ENCODE measurements around the gene ERGIC1.

ERGIC1 gene

DNA sequence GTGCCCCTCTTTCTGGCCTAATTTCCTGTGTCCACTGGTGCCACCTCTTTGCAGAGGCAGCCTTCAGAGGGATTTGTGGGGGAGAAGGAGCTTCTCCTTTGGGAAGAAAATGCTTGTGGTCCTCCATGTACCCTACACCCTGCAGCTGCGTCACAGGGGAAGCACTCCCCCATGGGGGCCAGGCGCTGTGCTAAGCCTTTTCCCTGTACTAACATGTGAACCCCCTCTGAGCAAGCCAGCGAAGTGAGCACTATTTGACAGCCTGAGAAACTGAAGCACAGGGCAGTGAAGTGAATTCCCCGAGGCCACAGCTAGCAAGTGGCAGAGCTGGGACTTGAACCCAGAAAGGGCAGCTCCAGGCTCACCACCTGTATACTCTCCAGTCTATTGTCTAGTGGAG lies 32.3 kb downstream of the ERGIC1 start:
- no peak for DNase-seq (ENCODE audit: low spot score)

DNA sequence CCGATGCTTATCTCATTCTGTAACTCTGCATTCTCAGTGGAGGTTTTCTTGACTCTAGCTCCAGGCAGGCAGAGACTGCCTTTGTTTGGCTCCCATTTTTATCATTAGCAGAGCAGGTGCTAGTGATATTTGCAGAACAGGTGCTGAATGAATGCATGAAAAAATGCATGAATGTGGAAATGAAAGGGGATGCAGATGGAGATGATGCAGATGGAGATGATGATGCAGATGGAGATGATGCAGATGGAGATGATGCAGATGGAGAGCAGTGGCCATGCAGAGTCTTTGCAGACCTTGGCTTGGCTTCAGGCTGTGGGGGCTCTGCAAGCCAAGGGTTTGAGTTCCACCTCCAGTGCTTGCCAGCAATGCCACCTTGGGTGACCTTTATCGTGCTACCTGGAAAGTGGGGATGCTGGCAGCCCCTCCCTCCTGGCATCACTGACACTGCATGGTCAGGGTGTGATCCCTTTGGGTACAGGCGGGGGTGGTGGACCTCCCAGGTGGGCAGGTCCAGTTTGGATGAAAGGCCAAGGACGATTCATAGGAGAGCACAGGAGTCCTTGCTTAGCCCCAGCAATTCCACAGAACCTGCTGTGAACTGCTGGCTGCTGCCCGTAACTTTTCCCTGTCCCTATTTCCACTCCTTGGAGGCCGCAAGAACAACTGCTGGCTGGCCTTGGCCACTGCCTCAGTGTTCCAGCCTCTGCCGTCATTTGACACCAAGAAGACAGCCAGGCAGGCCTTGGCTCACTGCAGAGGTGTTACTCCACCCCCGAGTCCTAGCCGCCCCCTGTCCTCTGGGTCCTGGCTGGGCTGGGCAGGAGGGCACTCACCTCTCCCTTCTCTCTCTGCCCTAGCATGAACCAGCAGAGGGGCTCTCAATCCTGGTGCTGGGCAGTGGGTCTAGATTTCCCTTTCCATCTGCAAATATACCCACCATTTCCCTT lies 33.0 kb downstream of the ERGIC1 start:
- DNase-seq (ENCODE audit: low spot score), result no peak

DNA sequence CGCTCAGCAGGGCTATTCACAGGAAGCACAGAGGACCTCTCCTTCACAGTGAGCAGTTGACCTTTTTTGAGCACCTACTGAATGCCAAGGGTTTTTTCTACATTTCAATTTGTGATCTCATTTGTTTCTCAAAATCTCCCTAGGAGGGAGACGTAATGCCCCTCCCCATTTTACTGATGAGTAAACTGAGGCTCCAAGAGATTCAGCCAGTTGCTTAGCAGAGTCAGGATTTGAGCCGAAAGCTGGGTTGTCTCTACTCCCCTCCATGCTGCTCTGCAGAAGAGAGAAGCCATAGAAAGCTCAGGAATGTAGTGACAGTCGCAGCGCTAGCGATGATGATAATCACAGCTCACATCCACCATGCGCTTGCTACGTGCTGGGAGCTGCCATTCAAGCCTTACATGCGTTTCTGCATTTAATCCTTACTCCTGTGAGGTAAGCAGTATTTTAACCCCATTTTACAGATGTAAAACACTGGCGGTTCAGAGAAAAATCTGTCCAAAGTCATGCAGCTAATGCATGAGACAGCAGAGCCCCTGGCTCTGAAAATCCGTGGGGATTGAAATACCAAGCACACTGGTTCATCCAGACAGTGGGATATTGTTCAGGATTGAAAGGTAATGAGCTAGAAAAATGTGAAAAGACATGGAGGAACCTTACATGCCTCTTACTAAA lies 33.8 kb downstream of the ERGIC1 start:
- DNase-seq (ENCODE audit: low spot score), result no peak

DNA sequence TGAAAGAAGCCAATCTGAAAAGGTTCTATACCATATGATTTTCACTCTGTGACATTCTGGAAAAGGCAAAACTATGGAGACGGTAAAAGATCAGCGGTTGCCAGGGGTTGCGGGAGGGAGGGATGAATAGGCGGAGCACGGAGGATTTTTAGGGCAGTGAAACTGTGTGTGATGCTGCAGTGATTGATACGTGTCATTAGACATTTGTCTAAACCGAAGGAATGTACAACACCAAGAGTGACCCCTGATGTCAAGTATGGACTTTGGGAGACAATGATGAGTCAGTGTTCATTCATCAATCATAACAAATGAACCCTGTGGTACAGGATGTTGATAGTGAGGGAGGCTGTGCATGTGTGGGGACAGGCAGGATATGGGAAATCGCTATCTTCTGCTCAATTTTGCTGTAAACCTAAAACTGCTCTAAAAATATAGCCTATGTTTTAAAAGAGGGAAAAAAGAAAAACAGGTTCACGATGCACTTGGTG lies 34.4 kb downstream of the ERGIC1 start:
- peak; percentile 89 for DNase-seq (ENCODE audit: low spot score)

DNA sequence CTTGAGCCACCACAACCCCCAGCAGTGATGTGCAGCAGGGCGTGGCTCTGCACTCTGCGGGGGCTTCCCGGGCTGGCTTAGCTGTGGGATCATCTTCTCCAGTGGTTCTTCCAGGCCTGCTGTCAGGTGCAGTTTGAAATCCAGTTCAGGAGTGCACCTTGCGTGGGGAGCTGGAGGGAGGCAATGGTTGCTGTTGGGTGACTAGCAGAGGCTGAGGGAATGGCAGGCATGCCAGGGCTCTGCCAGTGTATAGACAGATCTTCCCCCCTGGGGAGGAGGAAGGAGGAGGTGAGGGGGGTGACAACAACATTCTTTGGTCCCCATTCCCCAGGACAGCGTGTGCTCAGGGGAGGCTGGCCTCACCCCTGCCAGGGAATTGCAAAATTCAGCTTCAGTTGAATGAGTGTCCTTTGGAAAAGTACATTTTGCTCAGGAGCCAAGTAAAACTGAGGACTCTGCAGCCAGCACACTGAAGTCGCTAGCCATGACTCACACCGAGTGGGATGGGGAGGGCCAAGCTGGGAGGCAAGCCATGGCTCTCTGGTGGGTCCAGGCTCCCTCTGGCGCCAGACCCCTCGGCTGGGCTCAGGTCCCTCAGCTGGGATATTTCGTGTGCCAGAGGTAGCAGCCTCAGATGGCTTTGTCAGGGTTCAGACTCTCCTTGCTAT lies 35.0 kb downstream of the ERGIC1 start:
- peak; percentile 77 for DNase-seq (ENCODE audit: low spot score)

DNA sequence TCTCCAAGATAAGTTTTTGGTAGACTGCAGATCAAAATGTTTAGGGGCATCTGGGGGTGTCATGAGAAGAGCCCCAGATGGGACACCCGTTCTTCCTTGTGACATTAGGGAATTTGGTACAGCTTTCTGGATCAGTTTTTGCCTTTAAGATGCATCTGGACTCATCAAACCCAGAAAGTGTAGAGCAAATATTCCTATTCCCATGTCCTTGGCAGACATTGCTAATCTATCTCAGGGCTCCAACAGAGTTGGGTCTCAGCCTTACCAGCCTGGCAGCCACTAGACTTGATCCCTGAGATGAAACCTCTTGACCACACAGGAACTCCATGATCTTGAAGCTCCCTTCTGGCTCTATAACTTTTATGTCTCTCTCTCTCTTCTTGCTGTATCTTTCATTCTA lies 35.6 kb downstream of the ERGIC1 start:
- DNase-seq (ENCODE audit: low spot score), result no peak

DNA sequence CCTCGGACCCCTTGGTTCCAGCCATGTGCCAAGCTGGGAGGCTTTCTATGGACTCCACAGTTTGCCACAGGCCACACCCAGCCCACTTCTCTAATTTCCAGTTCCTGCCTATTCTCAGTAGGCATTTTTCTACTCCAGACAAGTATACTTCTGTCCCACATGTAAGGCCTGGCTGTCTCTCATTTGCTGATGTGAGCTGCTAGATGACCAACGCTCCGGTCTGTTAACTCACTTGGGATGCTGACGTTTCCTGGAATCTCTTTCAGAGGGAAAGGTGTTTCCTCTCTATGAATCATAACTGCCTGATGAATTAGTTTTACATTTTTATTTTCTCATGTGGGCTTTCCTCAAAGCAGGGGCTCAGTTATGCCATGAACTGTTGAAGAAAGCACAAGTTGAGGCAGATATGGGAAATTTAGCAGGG lies 36.3 kb downstream of the ERGIC1 start:
- DNase-seq (ENCODE audit: low spot score), result peak; percentile 98

DNA sequence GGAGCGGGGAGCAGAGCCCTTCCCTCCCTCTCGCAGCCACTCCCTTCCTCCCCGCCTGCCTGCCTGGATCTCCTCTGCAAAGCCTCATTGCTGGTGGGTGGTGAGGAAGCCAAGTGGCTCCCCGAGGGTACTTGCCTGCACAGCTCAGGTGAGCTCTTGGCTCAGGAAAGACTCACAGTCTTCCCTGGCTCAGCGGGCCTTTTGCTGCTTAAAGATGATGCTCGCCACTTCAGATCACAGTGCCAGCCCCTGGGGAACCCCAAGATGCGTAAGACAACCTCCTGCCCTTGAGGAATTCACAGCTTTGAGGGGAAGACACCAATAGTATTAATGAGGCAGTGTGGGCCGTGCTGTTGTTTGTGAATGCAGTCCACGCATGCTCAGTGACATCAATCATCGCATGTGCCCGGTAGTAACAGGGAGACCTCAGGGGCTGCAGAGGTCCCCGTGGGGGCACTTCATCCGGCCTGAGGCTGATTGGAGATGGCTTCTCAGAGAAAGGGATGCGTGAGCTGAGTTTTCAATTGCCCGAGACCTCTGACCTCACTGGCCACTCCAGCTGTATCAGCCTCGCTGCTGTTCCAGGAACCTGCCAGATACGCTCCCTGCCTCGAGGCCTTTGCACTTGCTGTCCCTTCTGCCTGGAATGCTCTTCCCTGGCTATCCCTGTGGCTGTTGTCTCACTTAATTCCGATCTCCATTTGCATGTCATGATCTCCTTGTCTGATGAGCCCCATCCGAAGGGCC lies 36.8 kb downstream of the ERGIC1 start:
- peak; percentile 49 for DNase-seq (ENCODE audit: low spot score)

DNA sequence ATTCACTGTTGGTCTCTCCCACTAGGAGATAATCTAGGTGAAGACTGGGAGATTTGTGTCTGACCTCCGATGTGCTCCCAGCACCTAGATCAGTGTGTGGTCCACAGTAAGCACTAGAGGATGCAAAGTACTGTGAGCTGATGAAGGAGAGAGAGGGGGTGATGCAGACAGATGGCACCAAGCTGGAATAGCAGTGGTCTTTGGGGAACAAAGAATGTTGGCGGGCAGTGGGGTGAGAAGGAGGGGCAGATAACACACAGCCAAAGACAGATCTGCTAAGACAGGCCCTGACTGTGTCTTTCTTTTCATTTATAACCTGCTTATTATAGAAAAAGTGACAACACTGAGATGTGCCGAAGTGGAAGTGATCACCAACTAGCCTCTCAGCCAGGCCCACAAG lies 37.5 kb downstream of the ERGIC1 start:
- no peak for DNase-seq (ENCODE audit: low spot score)

DNA sequence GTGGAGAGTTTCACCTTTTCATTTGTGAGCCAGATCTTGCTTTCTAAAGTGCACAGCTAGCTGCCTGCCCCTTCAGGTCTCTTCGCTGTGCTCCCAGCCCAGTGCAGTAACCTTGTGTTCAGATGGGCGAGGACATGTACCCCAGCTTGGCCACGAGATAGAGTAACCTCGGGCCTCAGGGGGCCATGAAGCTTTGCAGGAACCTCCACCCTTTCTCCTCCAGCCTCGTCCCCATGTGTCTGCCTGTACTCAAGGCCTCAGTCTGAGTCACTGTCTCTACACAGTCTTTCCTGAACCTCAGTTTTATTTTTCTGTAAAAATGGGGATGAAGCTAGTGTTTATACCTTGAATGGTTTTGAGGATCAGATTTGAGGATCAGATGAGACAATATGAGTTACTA lies 37.9 kb downstream of the ERGIC1 start:
- DNase-seq (ENCODE audit: low spot score), result no peak

DNA sequence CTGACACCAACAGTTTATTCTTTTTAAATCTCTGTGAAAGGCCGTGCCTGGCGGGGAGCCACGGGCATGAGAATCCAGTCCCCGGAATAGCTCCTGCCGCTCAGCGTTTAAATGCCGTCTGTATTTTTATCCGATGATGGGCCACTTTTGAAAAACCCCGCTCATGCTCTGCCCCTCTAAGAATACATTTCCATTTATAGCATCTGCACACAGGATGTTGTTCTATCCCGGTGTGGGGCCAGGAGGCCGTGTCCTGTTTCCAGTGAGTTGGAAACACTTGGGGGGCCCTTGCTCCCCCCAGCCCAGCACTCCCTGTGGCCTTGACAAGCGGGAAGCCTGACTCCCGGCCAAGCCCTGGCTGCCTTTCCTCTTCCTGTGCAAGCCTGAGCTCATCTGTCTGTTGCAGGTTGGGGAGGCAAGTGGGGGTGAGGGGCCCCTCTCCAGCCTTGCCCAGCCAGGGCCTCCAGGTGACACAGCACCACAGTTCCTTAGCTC lies 39.0 kb downstream of the ERGIC1 start:
- DNase-seq (ENCODE audit: low spot score), result peak; percentile 92

DNA sequence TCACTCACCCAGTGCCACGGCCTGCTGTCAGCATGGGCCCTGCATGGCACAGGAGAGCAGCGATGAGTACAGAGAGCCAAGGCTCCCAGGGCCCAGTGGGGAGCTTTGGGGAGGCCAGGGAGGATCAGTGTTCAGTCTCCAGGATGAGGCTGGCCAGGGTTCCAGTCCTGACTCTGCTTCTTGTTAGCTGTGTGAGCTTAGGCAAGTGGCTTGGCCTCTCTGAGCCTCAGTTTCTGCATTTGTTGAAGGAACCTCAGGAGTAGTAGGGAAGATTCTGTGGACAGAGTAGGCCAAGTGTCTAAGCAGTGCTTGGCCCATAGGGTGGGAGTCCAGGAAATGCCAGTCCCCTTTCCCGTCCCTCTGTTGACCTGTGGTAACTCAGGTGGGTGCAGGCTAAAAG lies 39.5 kb downstream of the ERGIC1 start:
- no peak for DNase-seq (ENCODE audit: low spot score)

DNA sequence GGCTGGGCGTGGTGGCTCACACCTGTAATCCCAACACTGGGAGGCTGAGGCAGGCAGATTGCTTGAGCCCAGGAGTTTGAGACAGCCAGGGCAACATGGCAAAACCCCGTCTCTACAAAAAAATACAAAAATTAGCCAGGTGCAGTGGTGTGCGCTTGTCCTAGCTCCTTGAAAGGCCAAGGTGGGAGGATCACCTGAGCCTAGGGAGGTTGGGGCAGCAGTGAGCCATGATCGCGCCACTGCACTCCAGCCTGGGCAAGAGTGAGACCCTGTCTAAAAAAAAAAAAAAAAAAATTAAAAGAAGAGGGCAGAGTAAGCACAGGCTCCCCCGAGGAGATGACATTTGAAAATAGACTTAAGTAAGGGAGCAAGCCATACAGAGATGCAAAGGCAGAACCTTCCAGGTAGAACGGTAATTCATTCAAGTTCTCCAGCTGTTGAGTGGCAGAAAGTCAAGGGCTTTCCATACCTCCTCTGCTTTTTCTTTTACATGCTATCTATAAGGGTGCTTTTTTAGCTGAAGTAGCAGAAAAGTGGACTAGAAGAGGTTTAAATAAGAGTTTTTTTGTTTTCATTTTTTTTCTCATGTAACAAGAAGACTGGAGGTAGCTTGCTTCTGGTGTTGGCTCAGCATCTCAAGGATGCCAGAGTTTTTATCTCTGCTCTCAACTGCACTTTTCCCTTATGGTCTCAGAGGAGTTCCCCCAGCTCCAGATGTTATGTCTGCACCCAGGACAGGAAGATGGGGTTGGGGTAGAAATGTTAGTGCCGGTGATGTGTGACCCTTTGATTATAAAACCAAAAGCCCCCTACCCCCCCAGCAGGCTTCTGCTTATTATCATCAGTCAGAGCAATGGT lies 40.8 kb downstream of the ERGIC1 start:
- DNase-seq (ENCODE audit: low spot score), result no peak

DNA sequence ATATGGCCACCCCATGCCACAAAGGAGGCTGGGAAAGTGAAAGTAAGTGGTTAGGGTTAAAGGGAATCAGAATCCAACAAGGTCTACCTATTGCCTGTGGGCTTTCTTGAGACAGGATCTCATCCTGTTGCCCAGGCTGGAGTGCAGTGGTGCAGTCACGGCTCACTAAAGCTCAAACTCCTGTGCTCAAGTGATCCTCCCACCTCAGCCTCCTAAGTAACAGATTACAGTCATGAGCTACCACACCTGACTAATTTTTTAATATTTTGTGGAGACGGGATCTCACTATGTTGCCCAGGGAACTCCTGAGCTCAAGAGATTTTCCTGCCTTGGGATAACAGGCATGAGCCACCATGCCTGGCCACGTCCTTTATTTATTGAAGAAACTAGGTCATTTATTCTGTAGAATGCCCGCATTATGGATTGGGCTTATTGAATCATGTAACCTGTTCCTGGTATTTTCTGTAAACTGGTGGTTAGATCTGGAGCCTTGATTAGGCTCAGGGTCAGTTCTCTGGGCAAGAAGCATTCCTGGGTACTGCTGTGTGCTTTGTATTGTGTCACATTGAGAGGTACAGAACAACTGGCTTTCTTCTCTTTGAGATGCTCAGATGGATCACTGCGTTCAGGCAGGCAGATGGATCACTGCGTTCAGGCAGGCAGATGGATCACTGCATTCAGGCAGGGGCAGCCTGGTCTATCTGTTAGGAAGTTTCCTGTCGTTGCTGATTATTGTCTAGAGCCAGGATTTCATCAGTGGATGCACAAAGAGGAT lies 41.6 kb downstream of the ERGIC1 start:
- no peak for DNase-seq (ENCODE audit: low spot score)

DNA sequence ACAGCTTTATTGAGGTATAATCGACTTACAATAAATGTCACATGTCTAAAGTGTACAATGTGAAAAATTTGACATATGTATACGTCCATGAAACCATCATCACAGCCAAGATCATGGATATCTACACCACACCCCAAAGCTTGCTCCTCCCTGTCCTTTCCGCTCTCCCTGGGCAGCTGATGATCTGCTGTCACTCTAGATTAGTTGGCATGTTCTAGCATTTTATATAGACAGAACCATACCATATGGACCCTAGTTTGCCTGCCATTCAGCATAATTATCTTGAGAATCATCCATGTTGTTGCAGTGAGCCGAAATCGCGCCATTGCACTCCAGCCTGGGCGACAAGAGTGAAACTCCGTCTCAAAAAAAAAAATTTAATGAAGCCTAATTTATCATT lies 42.5 kb downstream of the ERGIC1 start:
- DNase-seq (ENCODE audit: low spot score), result no peak

DNA sequence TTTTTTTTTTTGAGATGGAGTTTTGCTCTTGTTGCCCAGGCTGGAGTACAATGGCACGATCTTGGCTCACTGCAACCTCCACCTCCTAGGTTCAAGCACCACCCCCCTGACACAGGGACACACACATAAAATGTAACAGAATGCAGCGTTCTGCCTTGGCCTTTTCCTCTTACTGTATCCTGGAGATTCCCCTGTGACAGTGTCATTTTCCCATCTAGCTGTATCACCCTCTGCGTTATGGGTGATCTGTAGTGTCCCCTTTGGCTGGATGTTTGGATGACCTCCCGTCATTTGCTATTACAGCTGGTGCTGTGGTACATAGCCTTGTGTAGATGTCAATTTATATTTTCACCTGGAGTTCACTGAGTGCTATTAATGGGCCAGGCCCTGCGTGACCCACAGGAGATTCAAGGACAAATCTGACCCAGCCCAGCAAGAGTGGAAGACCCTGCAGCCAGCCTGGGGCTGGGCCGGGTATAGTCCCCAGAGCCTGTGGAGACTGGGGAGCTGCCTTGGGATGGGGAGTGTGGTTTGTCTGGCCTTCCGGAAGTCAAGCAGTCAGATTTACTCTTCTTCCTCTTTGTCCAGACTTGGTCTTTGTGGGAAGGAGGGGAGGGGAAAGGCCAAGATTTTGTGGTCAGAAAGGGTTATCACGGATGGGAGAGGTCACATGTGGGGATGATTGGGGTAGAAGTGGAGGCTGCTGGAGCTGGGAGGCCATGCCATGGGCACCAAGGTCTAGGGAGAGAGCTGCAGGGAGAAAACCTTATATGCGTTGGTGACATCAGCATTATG lies 43.6 kb downstream of the ERGIC1 start:
- no peak for DNase-seq (ENCODE audit: low spot score)

DNA sequence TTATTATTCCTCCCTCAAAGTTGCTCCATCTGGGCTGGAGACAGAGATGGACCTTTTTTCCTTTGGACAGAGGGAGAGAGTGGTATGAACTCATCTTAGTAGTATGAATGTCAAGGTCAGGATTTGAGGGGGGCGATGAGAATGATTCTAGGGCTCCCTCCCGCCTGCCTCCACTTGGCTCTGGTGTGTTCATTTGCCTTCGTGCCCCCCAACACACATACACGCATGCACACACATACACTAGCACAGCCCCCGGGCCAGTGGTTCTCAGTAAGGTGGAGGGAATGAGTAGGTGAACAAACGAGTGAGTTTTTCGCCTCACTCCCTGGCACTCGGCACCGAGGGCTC lies 44.5 kb downstream of the ERGIC1 start:
- DNase-seq (ENCODE audit: low spot score), result no peak

DNA sequence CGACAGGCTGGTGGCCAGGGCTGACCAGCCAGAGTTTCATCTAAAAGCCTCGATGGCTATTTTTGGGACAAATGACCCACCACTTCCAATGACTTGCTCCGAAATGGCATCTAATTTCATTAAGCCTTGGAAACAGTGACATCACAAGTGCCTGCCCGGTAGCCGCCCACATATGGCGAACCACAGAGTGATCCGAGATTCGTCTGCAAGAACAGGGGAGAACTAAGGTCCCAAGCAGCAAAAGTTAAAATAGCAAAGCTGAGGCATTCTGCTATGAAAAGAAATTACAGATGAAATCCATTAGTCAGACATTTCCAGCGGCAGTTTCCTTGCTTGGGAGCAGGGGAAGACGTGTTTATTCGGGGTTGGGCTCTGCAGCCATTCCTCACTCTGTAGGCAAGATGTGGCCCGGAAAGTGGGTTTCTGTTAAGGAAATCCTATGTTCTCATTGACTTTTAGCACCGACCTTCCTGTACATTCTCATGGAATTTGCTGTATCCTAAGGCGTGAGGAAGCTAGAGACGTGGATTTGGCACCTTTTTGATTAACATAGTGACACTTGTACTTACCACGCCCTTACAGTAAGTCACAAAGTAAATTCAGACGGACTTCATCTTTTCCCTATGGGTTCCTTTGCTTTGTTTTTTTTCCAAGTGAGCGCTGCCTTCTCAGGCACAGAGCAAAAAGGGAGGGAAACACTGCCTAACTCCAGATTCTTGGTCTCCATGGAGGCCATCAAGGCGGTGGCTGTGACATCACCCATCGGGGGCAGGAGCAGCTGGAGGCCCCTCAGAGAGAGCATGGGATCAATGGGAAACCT lies 45.1 kb downstream of the ERGIC1 start:
- DNase-seq (ENCODE audit: low spot score), result peak; percentile 92
